ENCODE results near the gene CD9. TPM values are rescaled to one million over a fixed set of nuclear protein-coding genes. Genes with fewer than 3 reads are reported as not detected.
A peak's percentile ranks its signal among the peaks of the same experiment; 100 is the strongest.

CD9 gene
- total RNA-seq, 3 donors from 2014 or later (not counting 1 experiment from before 2014, with no cell fraction given), result 2.1 to 55.9 (median 8.0) TPM

DNA sequence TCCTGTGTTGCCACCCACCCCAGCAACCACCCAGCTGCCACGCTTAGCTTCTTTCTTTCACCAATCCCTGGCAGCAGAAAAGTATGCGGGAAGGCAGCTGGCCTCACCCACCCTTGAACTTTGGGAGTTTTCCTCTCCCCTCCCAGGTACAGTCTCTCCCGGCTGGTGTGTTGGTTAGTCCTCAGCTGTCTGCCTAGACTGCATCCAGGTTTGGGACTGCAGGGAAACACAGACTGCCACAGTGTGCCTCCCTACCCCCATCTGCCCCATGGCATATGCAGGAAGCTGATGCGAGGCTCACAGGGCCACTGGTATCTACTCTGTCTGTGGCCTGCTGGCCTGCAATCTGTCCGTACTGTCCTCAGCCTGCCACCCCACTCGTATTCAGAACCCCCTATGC, 2.1 kb downstream of the CD9 start:
- TF ChIP-seq, protein P1, sequence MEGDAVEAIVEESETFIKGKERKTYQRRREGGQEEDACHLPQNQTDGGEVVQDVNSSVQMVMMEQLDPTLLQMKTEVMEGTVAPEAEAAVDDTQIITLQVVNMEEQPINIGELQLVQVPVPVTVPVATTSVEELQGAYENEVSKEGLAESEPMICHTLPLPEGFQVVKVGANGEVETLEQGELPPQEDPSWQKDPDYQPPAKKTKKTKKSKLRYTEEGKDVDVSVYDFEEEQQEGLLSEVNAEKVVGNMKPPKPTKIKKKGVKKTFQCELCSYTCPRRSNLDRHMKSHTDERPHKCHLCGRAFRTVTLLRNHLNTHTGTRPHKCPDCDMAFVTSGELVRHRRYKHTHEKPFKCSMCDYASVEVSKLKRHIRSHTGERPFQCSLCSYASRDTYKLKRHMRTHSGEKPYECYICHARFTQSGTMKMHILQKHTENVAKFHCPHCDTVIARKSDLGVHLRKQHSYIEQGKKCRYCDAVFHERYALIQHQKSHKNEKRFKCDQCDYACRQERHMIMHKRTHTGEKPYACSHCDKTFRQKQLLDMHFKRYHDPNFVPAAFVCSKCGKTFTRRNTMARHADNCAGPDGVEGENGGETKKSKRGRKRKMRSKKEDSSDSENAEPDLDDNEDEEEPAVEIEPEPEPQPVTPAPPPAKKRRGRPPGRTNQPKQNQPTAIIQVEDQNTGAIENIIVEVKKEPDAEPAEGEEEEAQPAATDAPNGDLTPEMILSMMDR (IDR thresholded peaks at IDR 0.05), result no peak
- Histone ChIP-seq H3K27me3 (ENCODE audit: control insufficient read depth, insufficient read depth, low read length) (peaks cover 14% of the 10 kb centered on the region), H3K9me3 (ENCODE audit: control insufficient read depth, insufficient read depth, low read length) (no peaks in the 10 kb centered on the region), H3K4me1 (ENCODE audit: control insufficient read depth, insufficient read depth, low read length) (peaks cover 28% of the 10 kb centered on the region), H3K4me3 (ENCODE audit: low read length) (no peak overlapping the region), H3K27ac (ENCODE audit: low read length) (no peak overlapping the region), H3K36me3 (ENCODE audit: control insufficient read depth, insufficient read depth, low read length) (no peaks in the 10 kb centered on the region)
- no peak for DNase-seq
- Mint-ChIP-seq H3K27ac (no peak overlapping the region), H3K27me3 (ENCODE audit: low read depth in 2 of 2) (peaks cover 27 to 32% of the 10 kb centered on the region in 2 donors), H3K4me3 (peak overlapping the region; percentile 29), H3K9me3 (no peaks in the 10 kb centered on the region), H3K36me3 (no peaks in the 10 kb centered on the region), H3K4me1 (peaks cover 8 to 35% of the 10 kb centered on the region in 2 donors)
- intact Hi-C loops (cut with micrococcal nuclease), result no loop called here
- ATAC-seq, result no peak
- 91% methylated on average over 6 of the region's 6 CpGs for WGBS (ENCODE audit: insufficient coverage)

DNA sequence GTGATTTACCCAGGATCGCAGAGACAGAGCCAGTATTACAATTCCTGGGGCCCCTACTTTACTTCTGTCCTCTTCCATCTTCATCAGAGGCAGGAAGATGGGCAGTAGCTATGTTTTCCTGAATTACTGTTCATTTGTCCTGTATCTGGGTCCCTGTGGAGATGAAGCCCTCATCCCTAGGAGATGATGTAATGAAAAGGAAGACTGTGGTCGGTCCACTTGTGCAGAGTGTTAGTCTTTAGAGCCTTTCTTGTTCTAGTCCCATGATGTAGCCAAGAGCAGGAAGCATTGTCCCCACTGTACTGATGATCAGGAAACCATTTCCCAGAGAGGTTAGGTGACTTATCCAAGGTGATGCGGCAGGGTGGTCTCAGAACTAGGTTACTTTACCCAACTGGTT, 2.6 kb downstream of the CD9 start:
- H3K4me3 Mint-ChIP-seq, result no peak overlapping the region

DNA sequence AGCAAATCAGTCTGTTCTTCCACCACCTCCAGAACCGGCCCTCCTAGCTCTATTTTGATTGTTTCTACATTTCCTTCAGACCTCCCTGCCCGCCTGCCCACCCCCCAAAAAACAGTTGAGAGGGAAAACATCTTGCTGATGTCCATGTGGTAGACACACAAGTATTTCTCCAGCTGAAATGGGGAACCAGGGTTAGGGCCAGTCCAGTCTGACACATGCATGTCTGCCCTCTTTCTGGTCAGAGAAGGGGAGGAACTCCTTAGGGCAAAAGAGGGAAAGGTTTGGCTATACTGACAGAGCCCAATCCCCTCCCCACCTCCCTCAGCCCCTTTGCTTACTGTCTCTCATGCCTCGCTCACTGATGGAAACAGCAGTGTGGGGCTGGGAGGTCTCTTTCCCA, 3.4 kb downstream of the CD9 start:
- no peaks in the 10 kb centered on the region for H3K36me3 ChIP-seq (ENCODE audit: control insufficient read depth, insufficient read depth, low read length)
- no peak overlapping the region for H3K4me3 ChIP-seq (ENCODE audit: low read length)
- H3K36me3 Mint-ChIP-seq, result no peaks in the 10 kb centered on the region
- H3K4me1 ChIP-seq (ENCODE audit: control insufficient read depth, insufficient read depth, low read length), result peaks cover 28% of the 10 kb centered on the region
- H3K4me1 Mint-ChIP-seq, result peaks cover 8 to 35% of the 10 kb centered on the region in 2 donors
- no peak overlapping the region for H3K4me3 Mint-ChIP-seq
- peaks cover 23 to 26% of the 10 kb centered on the region in 2 donors for H3K27me3 Mint-ChIP-seq (ENCODE audit: low read depth in 2 of 2)
- WGBS (ENCODE audit: insufficient coverage), result 89% methylated on average over 3 of the region's 3 CpGs
- ATAC-seq (no peak), DNase-seq (no peak)
- TF ChIP-seq, protein P1 (IDR thresholded peaks at IDR 0.05), result no peak
- H3K9me3 Mint-ChIP-seq, result no peaks in the 10 kb centered on the region
- intact Hi-C loops (cut with micrococcal nuclease), result no loop called here
- H3K27ac ChIP-seq (ENCODE audit: low read length), result no peak overlapping the region
- no peak overlapping the region for H3K27ac Mint-ChIP-seq
- H3K9me3 ChIP-seq (ENCODE audit: control insufficient read depth, insufficient read depth, low read length), result no peaks in the 10 kb centered on the region
- H3K27me3 ChIP-seq (ENCODE audit: control insufficient read depth, insufficient read depth, low read length), result peaks cover 14% of the 10 kb centered on the region

More for the DNA sequence above, 2.6 kb downstream of the CD9 start:
- Histone ChIP-seq H3K4me3 (ENCODE audit: low read length) (no peak overlapping the region), H3K4me1 (ENCODE audit: control insufficient read depth, insufficient read depth, low read length) (peaks cover 28% of the 10 kb centered on the region), H3K9me3 (ENCODE audit: control insufficient read depth, insufficient read depth, low read length) (no peaks in the 10 kb centered on the region), H3K27me3 (ENCODE audit: control insufficient read depth, insufficient read depth, low read length) (peaks cover 14% of the 10 kb centered on the region), H3K27ac (ENCODE audit: low read length) (no peak overlapping the region), H3K36me3 (ENCODE audit: control insufficient read depth, insufficient read depth, low read length) (no peaks in the 10 kb centered on the region)
- intact Hi-C loops (cut with micrococcal nuclease), result no loop called here
- no peak for ATAC-seq
- peaks cover 8 to 35% of the 10 kb centered on the region in 2 donors for H3K4me1 Mint-ChIP-seq
- H3K9me3 Mint-ChIP-seq, result no peaks in the 10 kb centered on the region
- H3K36me3 Mint-ChIP-seq, result no peaks in the 10 kb centered on the region
- TF ChIP-seq, protein P1 (IDR thresholded peaks at IDR 0.05), result no peak
- peaks cover 27 to 31% of the 10 kb centered on the region in 2 donors for H3K27me3 Mint-ChIP-seq (ENCODE audit: low read depth in 2 of 2)
- no peak for DNase-seq
- no peak overlapping the region for H3K27ac Mint-ChIP-seq
- WGBS (ENCODE audit: insufficient coverage), result 92% methylated on average over 3 of the region's 3 CpGs

DNA sequence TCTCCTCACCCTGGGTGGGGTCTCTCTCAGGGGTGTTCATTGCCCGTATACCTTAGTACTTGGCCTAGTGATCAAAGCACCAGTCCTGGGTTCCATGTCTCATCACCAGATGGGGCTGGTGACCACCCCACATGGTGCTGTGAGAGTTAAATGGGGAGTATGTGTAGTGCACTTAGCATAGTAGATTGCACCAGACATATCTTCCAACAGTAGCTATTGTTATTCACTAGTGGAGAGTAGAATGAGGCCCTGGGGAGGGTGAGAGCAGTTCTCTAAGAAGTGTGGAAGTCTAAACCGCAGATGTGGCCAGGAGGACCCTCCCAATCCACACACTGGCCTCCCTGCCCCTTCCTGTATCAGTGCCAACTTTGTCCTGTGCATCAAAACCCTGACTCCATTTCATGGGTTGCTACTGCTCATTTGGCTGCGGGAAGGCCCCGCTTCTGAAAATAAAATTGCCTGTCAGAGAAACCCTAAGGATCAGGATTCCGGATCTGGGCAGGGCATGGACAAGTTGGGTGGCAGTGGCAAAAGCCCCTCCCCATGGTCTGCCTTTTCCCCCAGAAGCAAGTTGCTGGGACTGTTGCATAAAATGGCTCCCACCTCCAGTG, 4.4 kb downstream of the CD9 start:
- intact Hi-C loops (cut with micrococcal nuclease), result no loop called here
- peaks cover 8 to 30% of the 10 kb centered on the region in 2 donors for H3K4me1 Mint-ChIP-seq
- WGBS (ENCODE audit: insufficient coverage), result 77% methylated on average over 5 of the region's 5 CpGs
- H3K4me1 ChIP-seq (ENCODE audit: control insufficient read depth, insufficient read depth, low read length), result peaks cover 25% of the 10 kb centered on the region
- no peaks in the 10 kb centered on the region for H3K36me3 ChIP-seq (ENCODE audit: control insufficient read depth, insufficient read depth, low read length)
- H3K9me3 Mint-ChIP-seq, result no peaks in the 10 kb centered on the region
- H3K9me3 ChIP-seq (ENCODE audit: control insufficient read depth, insufficient read depth, low read length), result no peaks in the 10 kb centered on the region
- H3K36me3 Mint-ChIP-seq, result no peaks in the 10 kb centered on the region
- H3K27me3 Mint-ChIP-seq (ENCODE audit: low read depth in 2 of 2), result peaks cover 20 to 23% of the 10 kb centered on the region in 2 donors
- no peak for DNase-seq
- H3K4me3 Mint-ChIP-seq, result no peak overlapping the region
- H3K4me3 ChIP-seq (ENCODE audit: low read length), result no peak overlapping the region
- H3K27me3 ChIP-seq (ENCODE audit: control insufficient read depth, insufficient read depth, low read length), result peaks cover 14% of the 10 kb centered on the region
- ATAC-seq, result no peak
- H3K27ac Mint-ChIP-seq, result peak overlapping the region in 1 of 2 donors; percentile 41
- TF ChIP-seq, protein P1 (IDR thresholded peaks at IDR 0.05), result no peak
- H3K27ac ChIP-seq (ENCODE audit: low read length), result no peak overlapping the region
